ENCODE measurements around the gene ANAPC16. TPM values are rescaled to one million over a fixed set of nuclear protein-coding genes. Genes with fewer than 3 reads are reported as not detected.

ANAPC16 gene
- polyA plus RNA-seq = 426 TPM

DNA sequence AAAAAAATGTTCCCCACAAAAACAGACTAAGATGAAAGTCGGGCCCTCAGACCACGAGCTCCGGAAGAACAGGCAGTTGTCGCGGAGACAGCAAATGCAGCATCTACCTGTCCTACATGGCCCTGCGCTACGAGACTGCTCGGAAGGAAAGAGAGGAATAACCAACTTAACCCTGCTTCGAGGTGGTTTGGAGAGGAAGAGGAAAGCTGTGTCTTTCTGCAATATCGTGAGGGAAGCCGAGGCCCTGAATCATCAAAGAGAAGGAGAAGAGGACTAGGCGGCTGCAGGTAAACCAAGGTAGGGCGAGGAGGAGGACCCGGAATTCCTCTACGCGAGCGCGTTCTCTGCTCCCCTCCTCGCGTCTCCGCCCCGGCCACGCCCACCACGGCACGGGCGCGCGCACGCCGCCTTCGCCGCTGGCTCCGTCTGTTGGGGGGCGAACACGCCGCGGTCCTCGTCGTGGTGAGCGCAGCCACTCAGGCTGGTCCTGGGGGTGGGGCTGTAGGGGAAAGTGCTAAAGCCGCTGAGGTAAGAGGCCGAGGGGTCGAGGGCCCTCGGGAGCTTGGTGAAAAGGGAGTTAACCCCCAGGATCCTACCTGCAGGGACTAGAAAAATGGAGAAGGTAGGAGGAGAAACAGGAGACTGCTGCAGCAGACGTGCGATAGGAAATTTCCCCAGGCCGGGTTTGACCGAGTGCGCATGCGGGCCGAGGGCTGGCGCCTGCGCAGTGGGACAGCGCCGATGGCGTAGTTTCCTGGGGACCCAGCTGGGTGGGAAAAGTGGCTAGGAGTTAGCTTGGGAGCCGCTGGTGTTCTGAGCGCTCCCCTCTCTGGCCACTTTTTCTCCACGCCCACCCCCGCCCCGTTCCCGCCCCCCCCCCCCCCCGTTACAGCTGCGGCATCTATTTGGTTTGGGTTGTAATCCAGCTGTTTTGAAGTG is at the start of gene ANAPC16, which contains the start of gene ASCC1:
Gene ANAPC16 (plus strand): TSS at position 402 of the 939 bp plus-strand sequence. CDS start 7,903 bp downstream, outside the sequence.
Gene ASCC1 (minus strand): TSS at position 666 of the 939 bp plus-strand sequence. CDS start 2,978 bp downstream, outside the sequence.
- H3K9me3 Mint-ChIP-seq = no peaks in the 10 kb centered on the region
- peaks cover 4% of the 10 kb centered on the region for H3K36me3 Mint-ChIP-seq
- H3K4me1 Mint-ChIP-seq = peaks cover 25 to 33% (median 33%) of the 10 kb centered on the region in 3 donors

DNA sequence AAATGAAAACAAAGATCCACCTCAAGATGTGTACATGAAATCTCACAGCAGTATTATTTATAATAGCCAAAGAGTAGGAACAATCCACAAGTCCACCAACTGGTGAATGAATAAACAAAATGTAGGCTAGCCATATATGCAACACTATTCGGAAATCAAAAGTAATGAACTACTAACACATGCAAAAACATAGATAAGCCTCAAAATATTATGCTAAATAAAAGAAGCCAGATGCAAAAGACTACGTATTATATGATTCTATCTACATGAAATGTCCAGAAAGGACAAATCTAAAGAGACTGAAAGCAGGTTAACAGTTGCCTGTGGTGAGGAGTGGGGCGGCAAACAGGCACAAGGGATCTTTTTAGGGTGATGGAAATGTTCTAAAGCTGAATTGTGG is 48.7 kb upstream of the ANAPC16 start:
- peaks cover 4% of the 10 kb centered on the region for H3K36me3 Mint-ChIP-seq
- H3K9me3 Mint-ChIP-seq = no peaks in the 10 kb centered on the region
- H3K27ac Mint-ChIP-seq = no peak overlapping the region
- H3K4me3 Mint-ChIP-seq = no peak overlapping the region
- H3K4me1 Mint-ChIP-seq = peaks cover 0 to 6% (median 5%) of the 10 kb centered on the region in 3 donors
- H3K27me3 Mint-ChIP-seq = no peaks in the 10 kb centered on the region

More for the DNA sequence above, at the start of gene ANAPC16, which contains the start of gene ASCC1:
- H3K27ac Mint-ChIP-seq = peak within 1 kb of the TSS; percentile 96 to 99 (median 96)
- H3K4me3 Mint-ChIP-seq = peak within 1 kb of the TSS; percentile 90 to 99 (median 96)
- H3K27me3 Mint-ChIP-seq = peaks cover 2% of the 10 kb centered on the region

DNA sequence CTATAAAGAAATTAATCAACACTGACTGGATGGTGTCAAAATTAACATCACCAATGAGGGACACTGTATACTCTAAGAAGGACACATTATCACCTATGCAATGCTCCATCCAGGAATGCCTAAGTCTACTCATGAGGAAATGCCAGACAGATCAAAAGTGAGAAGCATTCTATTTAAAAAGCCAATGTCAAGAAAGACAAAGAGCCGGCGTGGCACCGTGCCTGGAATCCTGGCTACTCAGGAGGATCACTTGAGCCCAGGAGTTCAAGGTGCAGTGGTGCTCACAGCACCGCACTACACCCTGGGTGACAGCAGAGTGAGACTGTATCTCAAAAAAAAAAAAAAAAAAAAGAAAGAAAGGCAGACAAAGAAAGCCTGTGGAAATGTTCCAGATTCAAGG is 45.5 kb upstream of the ANAPC16 start:
- Mint-ChIP-seq H3K27ac (peak overlapping the region in 1 of 3 donors; percentile 50), H3K4me3 (no peak overlapping the region), H3K4me1 (peaks cover 13 to 19% (median 14%) of the 10 kb centered on the region in 3 donors), H3K9me3 (no peaks in the 10 kb centered on the region), H3K36me3 (peaks cover 4% of the 10 kb centered on the region), H3K27me3 (no peaks in the 10 kb centered on the region)

DNA sequence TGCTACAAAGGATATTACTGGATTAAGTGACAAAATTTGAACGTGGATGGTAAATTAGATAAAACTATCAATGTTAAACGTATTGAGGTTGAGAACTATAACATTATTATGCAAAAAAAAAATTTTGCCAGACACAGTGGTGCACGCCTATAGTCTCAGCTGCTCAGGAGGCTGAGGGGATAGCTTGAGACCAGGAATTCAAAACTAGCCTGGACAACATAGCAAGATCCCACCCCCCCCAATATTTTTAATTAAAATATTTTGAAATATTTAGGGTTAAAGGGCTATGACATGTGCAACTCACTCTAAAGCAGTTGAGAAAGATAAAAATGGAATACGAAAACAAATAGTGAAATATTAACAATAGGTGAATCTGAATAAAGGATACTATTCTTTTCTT is 45.1 kb upstream of the ANAPC16 start:
- H3K27ac Mint-ChIP-seq = no peak overlapping the region
- no peak overlapping the region for H3K4me3 Mint-ChIP-seq
- H3K36me3 Mint-ChIP-seq = peaks cover 3% of the 10 kb centered on the region
- no peaks in the 10 kb centered on the region for H3K9me3 Mint-ChIP-seq
- peaks cover 13 to 19% (median 14%) of the 10 kb centered on the region in 3 donors for H3K4me1 Mint-ChIP-seq
- no peaks in the 10 kb centered on the region for H3K27me3 Mint-ChIP-seq

DNA sequence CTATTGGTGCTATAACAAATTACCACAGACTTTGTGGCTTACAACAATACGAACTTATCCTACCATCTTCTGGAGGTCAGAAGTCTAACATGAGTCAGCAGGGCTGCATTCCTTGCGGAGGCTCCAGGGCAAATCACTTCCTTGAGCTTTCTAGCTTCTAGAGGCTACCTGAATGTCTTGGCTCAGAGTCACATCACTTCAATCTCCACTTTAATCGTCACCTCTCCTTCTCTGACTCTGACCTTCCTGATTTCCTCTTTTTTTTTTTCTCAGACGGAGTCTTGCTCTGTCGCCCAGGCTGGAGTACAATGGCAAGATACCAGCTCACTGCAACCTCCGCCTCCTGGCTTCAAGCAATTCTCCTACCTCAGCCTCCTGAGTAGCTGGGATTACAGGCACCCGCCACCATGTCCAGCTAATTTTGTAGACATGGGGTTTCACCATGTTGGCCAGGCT is 44.6 kb upstream of the ANAPC16 start:
- Mint-ChIP-seq H3K9me3 (no peaks in the 10 kb centered on the region), H3K27ac (no peak overlapping the region)

DNA sequence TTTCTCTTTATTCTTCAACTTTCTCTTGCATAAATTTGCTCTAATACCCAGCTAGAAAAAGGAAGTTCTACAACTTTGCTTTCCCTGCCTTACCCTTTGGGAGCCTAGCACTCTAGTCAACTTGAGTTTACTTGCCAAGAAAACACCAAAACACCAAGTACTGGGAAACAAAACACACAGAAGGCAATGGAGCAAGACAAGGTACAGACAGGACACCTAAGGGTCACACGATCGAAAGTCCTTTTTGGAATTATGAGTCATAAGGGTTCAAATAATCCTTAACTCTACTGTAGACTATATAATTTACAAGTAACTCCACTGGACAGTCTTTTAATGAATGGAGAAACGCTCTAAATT is 42.6 kb upstream of the ANAPC16 start:
- H3K9me3 Mint-ChIP-seq = no peaks in the 10 kb centered on the region
- H3K27ac Mint-ChIP-seq = peak overlapping the region in 1 of 3 donors; percentile 64
- H3K4me3 Mint-ChIP-seq = no peak overlapping the region
- H3K4me1 Mint-ChIP-seq = peaks cover 13 to 16% (median 14%) of the 10 kb centered on the region in 3 donors
- H3K36me3 Mint-ChIP-seq = no peaks in the 10 kb centered on the region
- H3K27me3 Mint-ChIP-seq = no peaks in the 10 kb centered on the region

More for the DNA sequence above, 44.6 kb upstream of the ANAPC16 start:
- Mint-ChIP-seq H3K4me3 (no peak overlapping the region), H3K27me3 (no peaks in the 10 kb centered on the region), H3K4me1 (peaks cover 13 to 19% (median 14%) of the 10 kb centered on the region in 3 donors), H3K36me3 (no peaks in the 10 kb centered on the region)

DNA sequence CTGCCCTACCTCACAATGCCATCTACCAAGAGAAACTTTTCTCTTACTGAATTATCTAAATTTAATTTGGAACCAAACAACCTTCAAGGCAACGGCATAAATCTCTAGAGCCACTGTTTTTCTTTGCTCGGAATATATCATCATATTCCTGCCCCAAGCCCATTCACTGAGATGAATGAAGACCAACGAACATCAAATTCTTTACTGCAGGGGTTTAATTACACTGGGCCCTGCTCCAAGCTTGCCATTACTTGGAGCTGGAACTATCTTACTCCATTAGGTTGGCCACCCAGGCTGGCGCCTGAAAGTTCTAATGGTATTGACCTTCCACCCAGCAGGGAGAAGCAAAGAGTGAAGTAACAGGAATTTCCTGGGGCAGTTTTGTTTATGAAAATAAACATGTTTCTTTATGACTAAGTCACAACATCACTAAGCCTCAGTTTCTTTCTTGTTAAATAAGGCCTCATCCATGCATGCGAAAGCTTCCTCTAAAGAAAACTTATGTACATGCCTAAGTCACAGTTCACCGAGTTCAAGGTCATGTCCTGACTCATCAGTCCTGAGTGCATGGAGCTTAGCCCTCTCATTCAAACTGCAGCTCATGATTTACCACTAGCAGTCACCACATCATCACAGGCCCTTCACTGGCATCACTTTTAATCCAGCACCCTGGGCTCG is 42.1 kb upstream of the ANAPC16 start:
- H3K9me3 Mint-ChIP-seq = no peaks in the 10 kb centered on the region
- peak overlapping the region in 1 of 3 donors; percentile 64 for H3K27ac Mint-ChIP-seq
- peaks cover 9 to 16% (median 13%) of the 10 kb centered on the region in 3 donors for H3K4me1 Mint-ChIP-seq
- H3K4me3 Mint-ChIP-seq = peak overlapping the region in 1 of 4 donors; percentile 19
- H3K27me3 Mint-ChIP-seq = no peaks in the 10 kb centered on the region
- H3K36me3 Mint-ChIP-seq = no peaks in the 10 kb centered on the region

DNA sequence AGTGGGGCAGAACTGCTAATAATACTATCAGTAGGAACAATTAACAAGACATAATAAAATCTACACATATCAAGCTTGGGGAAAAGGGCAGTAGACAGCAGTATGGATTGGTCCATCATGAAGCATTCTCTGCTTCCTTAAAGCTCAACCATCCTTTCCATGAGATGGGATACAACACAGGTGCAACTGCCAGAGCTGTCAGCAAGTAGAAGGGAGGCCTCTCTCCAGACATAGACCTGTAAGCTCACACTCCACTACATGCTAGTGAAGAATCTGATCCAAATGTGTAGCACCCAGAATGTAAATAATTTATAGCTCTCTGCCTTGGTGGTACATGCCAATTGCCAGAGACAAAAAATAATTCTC is 41.5 kb upstream of the ANAPC16 start:
- Mint-ChIP-seq H3K27me3 (no peaks in the 10 kb centered on the region), H3K4me3 (no peak overlapping the region), H3K4me1 (peaks cover 9 to 16% (median 13%) of the 10 kb centered on the region in 3 donors), H3K27ac (no peak overlapping the region), H3K36me3 (peaks cover 1% of the 10 kb centered on the region), H3K9me3 (no peaks in the 10 kb centered on the region)

DNA sequence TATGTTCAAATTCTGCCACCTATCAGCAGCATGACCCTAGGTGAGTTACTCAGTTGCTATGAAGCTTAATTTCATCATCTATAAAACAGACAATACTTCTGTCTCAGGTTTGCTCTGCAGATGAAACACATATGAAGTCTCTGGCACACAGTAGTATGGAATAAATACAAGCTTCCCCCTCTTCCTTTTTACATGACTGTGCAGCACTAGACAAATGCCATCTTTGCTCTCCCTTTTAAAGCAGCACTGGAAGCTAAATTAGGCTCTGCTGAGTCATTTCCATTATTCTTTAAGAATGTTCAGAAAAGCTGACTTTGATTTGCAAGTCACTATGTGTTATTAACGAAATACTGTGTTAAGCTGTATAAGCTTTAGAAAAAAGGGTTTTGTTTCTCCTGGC is 40.7 kb upstream of the ANAPC16 start:
- no peak overlapping the region for H3K27ac Mint-ChIP-seq
- no peak overlapping the region for H3K4me3 Mint-ChIP-seq
- peaks cover 9 to 16% (median 13%) of the 10 kb centered on the region in 3 donors for H3K4me1 Mint-ChIP-seq
- H3K9me3 Mint-ChIP-seq = no peaks in the 10 kb centered on the region
- peaks cover 4% of the 10 kb centered on the region for H3K36me3 Mint-ChIP-seq
- no peaks in the 10 kb centered on the region for H3K27me3 Mint-ChIP-seq

DNA sequence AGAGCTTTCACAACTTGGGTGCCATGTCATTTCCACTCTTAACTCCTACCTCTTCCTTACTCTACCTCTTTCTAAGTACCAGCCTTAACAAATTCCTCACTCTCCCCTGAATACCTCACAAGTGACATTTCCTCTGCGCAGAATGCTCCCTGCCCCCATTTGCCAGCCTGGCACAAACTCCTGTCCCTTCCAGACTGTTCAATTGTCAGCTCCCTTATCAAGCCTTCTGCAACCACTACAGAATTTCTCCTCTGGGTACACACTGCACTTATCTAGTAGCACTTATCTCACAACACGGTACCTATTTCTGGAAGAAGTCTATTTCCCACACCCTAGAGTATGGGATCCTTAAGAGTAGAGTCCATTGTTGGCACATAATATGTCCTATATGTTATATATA is 39.1 kb upstream of the ANAPC16 start:
- Mint-ChIP-seq H3K27me3 (no peaks in the 10 kb centered on the region), H3K36me3 (peaks cover 6% of the 10 kb centered on the region)

DNA sequence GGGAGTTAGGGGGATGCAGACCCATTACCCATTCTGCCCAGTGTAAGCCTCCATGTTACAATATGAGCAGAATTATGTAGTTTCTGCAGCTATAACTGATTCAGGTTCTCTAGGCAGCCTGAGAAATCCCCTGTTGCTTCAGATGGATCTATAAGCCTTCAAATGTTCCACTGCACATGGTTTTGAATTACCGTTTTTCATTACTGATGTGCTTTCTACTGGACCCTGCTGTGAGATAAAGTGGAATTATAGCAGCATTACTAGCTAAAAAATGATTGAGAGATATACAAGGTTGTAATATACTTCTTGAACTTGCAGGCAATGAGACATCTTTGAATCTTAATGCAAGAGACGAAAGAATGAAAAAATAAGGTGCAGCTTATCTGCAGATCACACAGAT is 38.4 kb upstream of the ANAPC16 start:
- Mint-ChIP-seq H3K4me3 (no peak overlapping the region), H3K9me3 (no peaks in the 10 kb centered on the region), H3K36me3 (peaks cover 9% of the 10 kb centered on the region), H3K27me3 (no peaks in the 10 kb centered on the region), H3K27ac (no peak overlapping the region), H3K4me1 (peaks cover 9 to 16% (median 13%) of the 10 kb centered on the region in 3 donors)

More for the DNA sequence above, 39.1 kb upstream of the ANAPC16 start:
- Mint-ChIP-seq H3K4me3 (no peak overlapping the region), H3K9me3 (no peaks in the 10 kb centered on the region), H3K4me1 (peaks cover 9 to 16% (median 13%) of the 10 kb centered on the region in 3 donors), H3K27ac (no peak overlapping the region)

DNA sequence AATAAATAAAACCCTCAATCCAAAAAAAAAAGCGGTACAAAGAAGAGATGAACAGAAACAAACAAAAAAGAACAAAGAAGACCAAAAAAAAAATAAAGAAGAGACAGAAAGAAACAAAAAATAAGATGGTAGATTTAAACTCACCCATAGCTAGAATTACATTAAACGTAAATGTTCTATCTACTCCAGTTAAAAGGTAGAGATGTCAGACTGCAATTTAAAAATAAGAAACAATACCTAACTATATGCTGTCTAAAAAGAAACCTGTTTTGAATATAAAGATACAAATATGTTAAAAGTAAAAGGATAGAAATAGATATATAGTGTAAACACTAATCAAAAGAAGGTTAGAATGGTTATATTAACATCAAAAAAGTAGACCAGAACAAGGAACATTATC is 31.7 kb upstream of the ANAPC16 start:
- H3K27me3 Mint-ChIP-seq = no peaks in the 10 kb centered on the region
- H3K4me1 Mint-ChIP-seq = peaks cover 0 to 12% (median 4%) of the 10 kb centered on the region in 3 donors
- H3K4me3 Mint-ChIP-seq = no peak overlapping the region
- peaks cover 0 to 6% (median 0%) of the 10 kb centered on the region in 3 donors for H3K9me3 Mint-ChIP-seq
- no peak overlapping the region for H3K27ac Mint-ChIP-seq
- H3K36me3 Mint-ChIP-seq = peaks cover 16% of the 10 kb centered on the region

DNA sequence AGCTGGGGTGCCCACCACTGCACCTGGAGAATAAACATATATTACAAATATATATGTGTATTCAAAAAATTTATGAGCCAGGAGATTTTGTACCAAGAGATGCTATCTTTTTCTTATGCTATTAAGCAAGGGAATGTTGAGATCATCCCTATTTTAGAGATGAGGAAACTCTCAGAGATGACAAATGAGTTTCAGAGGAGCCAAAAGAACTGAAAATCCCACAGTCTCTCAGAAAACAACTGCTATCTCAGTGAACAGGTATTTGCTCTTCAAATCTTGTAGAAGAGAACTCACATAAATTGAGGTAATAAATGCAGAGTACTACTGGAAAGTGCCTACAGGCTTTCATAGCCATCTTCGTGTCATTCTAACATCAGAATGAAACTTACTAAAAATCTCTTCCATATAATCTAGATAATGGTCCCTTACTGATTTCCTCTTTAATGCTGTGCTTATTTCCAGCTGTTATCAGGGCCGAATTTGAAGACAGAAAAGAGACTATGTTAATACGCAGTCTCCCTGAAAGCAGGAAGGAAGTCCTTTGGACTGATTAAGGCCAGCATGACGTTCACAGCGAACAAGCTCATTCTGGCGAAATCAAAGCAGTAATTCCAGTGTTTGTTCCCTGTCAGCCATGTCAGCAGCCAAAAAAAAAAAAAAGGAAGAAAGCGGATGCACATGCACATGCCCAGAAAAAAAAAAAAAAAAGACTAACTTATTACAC is 29.4 kb upstream of the ANAPC16 start:
- peaks cover 10% of the 10 kb centered on the region for H3K36me3 Mint-ChIP-seq
- H3K27me3 Mint-ChIP-seq = no peaks in the 10 kb centered on the region
- no peak overlapping the region for H3K4me3 Mint-ChIP-seq

DNA sequence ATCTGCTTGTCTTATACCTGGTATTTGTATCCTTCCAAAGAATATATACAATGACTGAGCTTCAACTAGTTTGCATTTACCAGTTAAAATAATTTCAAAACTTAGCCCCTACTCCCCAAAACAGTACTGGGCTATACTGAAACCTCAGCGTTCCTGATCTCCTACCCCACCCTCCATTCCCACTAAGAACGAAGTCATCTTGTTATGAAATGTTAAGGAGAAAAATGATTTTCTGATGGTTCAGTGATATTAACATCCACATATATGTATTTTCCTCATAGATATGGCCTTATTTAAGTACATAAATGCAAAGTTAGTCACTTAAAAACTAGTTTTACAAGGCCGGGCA is 28.9 kb upstream of the ANAPC16 start:
- Mint-ChIP-seq H3K4me3 (no peak overlapping the region), H3K4me1 (peaks cover 0 to 13% (median 4%) of the 10 kb centered on the region in 3 donors), H3K36me3 (peaks cover 10% of the 10 kb centered on the region), H3K9me3 (peaks cover 0 to 6% (median 0%) of the 10 kb centered on the region in 3 donors), H3K27me3 (no peaks in the 10 kb centered on the region), H3K27ac (no peak overlapping the region)

More for the DNA sequence above, 29.4 kb upstream of the ANAPC16 start:
- no peak overlapping the region for H3K27ac Mint-ChIP-seq
- peaks cover 0 to 12% (median 4%) of the 10 kb centered on the region in 3 donors for H3K4me1 Mint-ChIP-seq
- peaks cover 0 to 6% (median 0%) of the 10 kb centered on the region in 3 donors for H3K9me3 Mint-ChIP-seq
